ENCODE measurements around the gene PTPRU.

GRCh38 chr1:29297450-29297849, 61.1 kb downstream of the PTPRU start:
- TF ChIP-seq EZH2 (IDR thresholded peaks at IDR 0.05; ENCODE audit: borderline replicate concordance, low read depth, low read length, poor library complexity, severe bottlenecking) (no peak), CTCF (conservative IDR thresholded peaks at IDR 0.05; ENCODE audit: low read depth, low read length) (no peak)

Data from A673 (cell line).